ENCODE measurements around the gene TATDN2.

The TATDN2 gene

DNA sequence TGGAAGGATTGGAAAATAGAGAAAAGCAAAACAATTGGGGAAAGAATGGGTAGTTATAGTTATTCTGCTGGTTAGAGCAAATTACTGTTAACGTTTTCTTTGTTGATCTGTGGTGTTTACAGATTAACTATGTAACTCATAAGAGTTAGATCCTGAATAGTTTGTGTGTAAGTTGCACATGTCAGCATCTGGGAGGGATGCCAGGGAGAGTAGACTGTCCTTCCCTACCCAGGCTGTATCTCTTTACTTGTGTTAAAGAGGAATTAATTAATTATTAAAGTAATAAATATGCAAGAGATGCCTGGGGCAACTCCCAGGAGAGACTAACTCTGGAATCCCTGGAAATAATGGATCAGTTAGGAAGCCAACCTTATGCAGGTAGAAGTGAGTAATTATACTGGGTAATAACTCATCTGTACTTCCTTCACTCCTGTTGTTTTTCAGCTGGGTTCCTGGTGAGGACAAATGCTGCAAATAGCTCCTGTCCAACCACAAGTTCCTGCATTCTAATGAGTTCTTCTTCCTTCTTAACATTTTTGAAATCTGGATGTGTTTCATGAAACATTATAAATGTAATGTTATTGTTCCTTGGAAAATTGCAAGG is 25.5 kb downstream of the TATDN2 start:
- Histone ChIP-seq H3K4me2 (ENCODE audit: low read depth, low read length, poor library complexity, severe bottlenecking) (peak overlapping the region; percentile 52), H3K4me3 (ENCODE audit: low read length, poor library complexity, severe bottlenecking) (no peak overlapping the region), H2AFZ (ENCODE audit: low read length) (no peak overlapping the region), H4K20me1 (ENCODE audit: insufficient read depth, low read length, poor library complexity, severe bottlenecking) (peaks cover 44% of the 10 kb centered on the region), H3K9me3 (ENCODE audit: insufficient read depth, low read depth, low read length) (no peaks in the 10 kb centered on the region), H3K79me2 (ENCODE audit: insufficient read depth, low read length) (peaks cover 91% of the 10 kb centered on the region), H3F3A (ENCODE audit: low read depth) (no peaks in the 10 kb centered on the region), H3K27me3 (ENCODE audit: insufficient read depth, low read length, poor library complexity, severe bottlenecking) (no peaks in the 10 kb centered on the region), H3K4me1 (ENCODE audit: insufficient read depth, low read length, poor library complexity, severe bottlenecking) (peaks cover 12% of the 10 kb centered on the region), H3K9ac (ENCODE audit: low read depth, low read length, poor library complexity, severe bottlenecking) (peak overlapping the region; percentile 10), H3K9me2 (replicated peaks; ENCODE audit: low read depth, low read length) (no peaks in the 10 kb centered on the region), H3K36me3 (ENCODE audit: insufficient read depth, low read length) (peaks cover 82% of the 10 kb centered on the region; the same call in 1 of the 2 replicates)
- no peak for TF ChIP-seq EZH2phosphoT487 (IDR thresholded peaks at IDR 0.05; ENCODE audit: borderline replicate concordance)
- TF ChIP-seq, protein P1, sequence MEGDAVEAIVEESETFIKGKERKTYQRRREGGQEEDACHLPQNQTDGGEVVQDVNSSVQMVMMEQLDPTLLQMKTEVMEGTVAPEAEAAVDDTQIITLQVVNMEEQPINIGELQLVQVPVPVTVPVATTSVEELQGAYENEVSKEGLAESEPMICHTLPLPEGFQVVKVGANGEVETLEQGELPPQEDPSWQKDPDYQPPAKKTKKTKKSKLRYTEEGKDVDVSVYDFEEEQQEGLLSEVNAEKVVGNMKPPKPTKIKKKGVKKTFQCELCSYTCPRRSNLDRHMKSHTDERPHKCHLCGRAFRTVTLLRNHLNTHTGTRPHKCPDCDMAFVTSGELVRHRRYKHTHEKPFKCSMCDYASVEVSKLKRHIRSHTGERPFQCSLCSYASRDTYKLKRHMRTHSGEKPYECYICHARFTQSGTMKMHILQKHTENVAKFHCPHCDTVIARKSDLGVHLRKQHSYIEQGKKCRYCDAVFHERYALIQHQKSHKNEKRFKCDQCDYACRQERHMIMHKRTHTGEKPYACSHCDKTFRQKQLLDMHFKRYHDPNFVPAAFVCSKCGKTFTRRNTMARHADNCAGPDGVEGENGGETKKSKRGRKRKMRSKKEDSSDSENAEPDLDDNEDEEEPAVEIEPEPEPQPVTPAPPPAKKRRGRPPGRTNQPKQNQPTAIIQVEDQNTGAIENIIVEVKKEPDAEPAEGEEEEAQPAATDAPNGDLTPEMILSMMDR (conservative IDR thresholded peaks at IDR 0.05; ENCODE audit: low read length) = no peak

DNA sequence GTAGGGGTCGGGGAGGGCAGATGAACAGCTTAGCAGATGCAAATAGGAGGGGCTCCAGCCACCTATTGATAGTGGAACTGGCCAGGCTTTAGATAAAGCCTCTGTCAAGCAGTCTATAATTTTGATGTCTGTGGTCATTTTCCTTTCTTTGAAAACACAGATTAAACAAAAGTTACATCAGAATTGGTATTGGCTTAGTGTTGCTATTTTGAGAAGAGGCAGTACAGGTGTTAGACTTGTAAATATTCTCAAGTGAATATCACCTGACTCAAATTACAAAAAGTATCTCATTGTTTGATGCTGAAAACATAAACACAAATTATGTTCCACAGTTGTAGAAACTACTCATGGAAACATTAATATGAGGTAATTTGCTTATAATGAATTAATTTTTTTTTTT is 26.3 kb downstream of the TATDN2 start:
- Histone ChIP-seq H3K36me3 (ENCODE audit: insufficient read depth, low read length) (peaks cover 84% of the 10 kb centered on the region; the same call in 1 of the 2 replicates), H3K4me3 (ENCODE audit: low read length, poor library complexity, severe bottlenecking) (no peak overlapping the region), H4K20me1 (ENCODE audit: insufficient read depth, low read length, poor library complexity, severe bottlenecking) (peaks cover 38% of the 10 kb centered on the region), H3K79me2 (ENCODE audit: insufficient read depth, low read length) (peaks cover 83% of the 10 kb centered on the region), H3F3A (ENCODE audit: low read depth) (no peaks in the 10 kb centered on the region), H3K9ac (ENCODE audit: low read depth, low read length, poor library complexity, severe bottlenecking) (no peak overlapping the region), H3K9me3 (ENCODE audit: insufficient read depth, low read depth, low read length) (no peaks in the 10 kb centered on the region), H3K4me1 (ENCODE audit: insufficient read depth, low read length, poor library complexity, severe bottlenecking) (peaks cover 12% of the 10 kb centered on the region), H2AFZ (ENCODE audit: low read length) (no peak overlapping the region), H3K27me3 (ENCODE audit: insufficient read depth, low read length, poor library complexity, severe bottlenecking) (no peaks in the 10 kb centered on the region), H3K9me2 (replicated peaks; ENCODE audit: low read depth, low read length) (no peaks in the 10 kb centered on the region), H3K4me2 (ENCODE audit: low read depth, low read length, poor library complexity, severe bottlenecking) (no peak overlapping the region)
- TF ChIP-seq, protein P1 (conservative IDR thresholded peaks at IDR 0.05; ENCODE audit: low read length) = no peak
- no peak for TF ChIP-seq EZH2phosphoT487 (IDR thresholded peaks at IDR 0.05; ENCODE audit: borderline replicate concordance)

DNA sequence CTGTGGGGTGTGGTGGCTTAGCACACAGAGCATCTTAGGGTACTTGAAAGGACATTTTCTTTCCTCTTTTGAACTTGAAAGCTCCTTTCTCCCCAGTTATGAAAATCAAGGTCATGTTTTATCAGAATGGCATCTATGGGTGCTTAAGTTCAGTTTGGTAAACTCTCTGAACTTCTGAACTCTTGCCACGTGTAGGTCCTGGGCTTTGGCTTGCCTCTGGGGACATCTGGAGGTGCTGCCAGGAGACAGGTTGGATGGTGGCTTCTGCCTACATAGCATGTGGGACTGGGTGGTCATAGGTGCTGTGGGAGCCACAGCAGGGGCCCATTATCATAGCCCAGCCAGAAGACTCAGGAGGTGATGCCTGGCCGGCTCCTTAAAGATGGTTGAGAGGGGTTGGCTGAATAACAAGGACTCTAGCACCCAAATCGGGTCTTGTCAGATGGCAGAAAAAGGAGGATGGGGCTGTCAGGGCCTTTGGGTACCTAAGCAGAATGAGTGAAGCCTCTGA is 28.9 kb downstream of the TATDN2 start:
- Histone ChIP-seq H3K36me3 (ENCODE audit: insufficient read depth, low read length) (peaks cover 80% of the 10 kb centered on the region), H3K9me3 (ENCODE audit: insufficient read depth, low read depth, low read length) (no peaks in the 10 kb centered on the region), H3K79me2 (ENCODE audit: insufficient read depth, low read length) (peaks cover 57% of the 10 kb centered on the region), H3K4me3 (ENCODE audit: low read length, poor library complexity, severe bottlenecking) (no peak overlapping the region), H2AFZ (ENCODE audit: low read length) (no peak overlapping the region), H3K9me2 (replicated peaks; ENCODE audit: low read depth, low read length) (no peaks in the 10 kb centered on the region), H3K27me3 (ENCODE audit: insufficient read depth, low read length, poor library complexity, severe bottlenecking) (no peaks in the 10 kb centered on the region), H4K20me1 (ENCODE audit: insufficient read depth, low read length, poor library complexity, severe bottlenecking) (peaks cover 38% of the 10 kb centered on the region), H3K4me1 (ENCODE audit: insufficient read depth, low read length, poor library complexity, severe bottlenecking) (peaks cover 12% of the 10 kb centered on the region), H3K4me2 (ENCODE audit: low read depth, low read length, poor library complexity, severe bottlenecking) (no peak overlapping the region), H3F3A (ENCODE audit: low read depth) (no peaks in the 10 kb centered on the region), H3K9ac (ENCODE audit: low read depth, low read length, poor library complexity, severe bottlenecking) (no peak overlapping the region)
- TF ChIP-seq, protein P1 (conservative IDR thresholded peaks at IDR 0.05; ENCODE audit: low read length) = no peak
- no peak for TF ChIP-seq EZH2phosphoT487 (IDR thresholded peaks at IDR 0.05; ENCODE audit: borderline replicate concordance)

Measured in Loucy (cell line).